K562 (cell line): ENCODE data around the gene CCT4. TPM values are rescaled to one million over a fixed set of nuclear protein-coding genes. Genes with fewer than 3 reads are reported as not detected.

ENCODE experiments used
- ATAC-seq: fragments of 200-7000 bp; cut with Tn5 transposase; 3 replicates; pipeline ENCODE4 v1.9.1; 2020; ENCODE audit warnings: moderate library complexity
- BruUV-seq: library from RNA; stranded (reverse); fragments of 400-500 nt; replicated peaks from 2 replicates; lab custom pipeline; 2021; lab: Mats Ljungman, UMichigan
- CTCF ChIA-PET: fragments of 300-600 bp; formaldehyde crosslinking; extraction: SDS; loops from one replicate; lab custom pipeline; 2021; ENCODE audit warnings: low intra/inter-chr PET ratio; lab: Yijun Ruan, JAX
- POLR2A ChIA-PET: fragments of 300-600, 350-650 bp; sonication (Branson Sonifier 250); formaldehyde crosslinking; extraction: SDS; loops from one replicate; lab custom pipeline; 2021; ENCODE audit warnings: antibody characterized with exemption, inconsistent platforms; lab: Yijun Ruan, JAX
- DNase-seq, 4 experiments: peaks; one replicate each; pipeline versions ENCODE4 v3.0.0 to v3.0.0-alpha.2; 2011 to 2018; ENCODE audit warnings: low spot score in 3 of 4, mixed read lengths in 3 of 4; ENCODE audit errors: extremely low read depth in 1 of 4
- FAIRE-seq: peaks from 2 replicates; lab custom pipeline; 2011; peaks lifted over from hg19 to GRCh38; lab: Jason Lieb, UNC
- H2AFZ ChIP-seq: 2 replicates; pipeline ENCODE4 v1.6.0; 2011; ENCODE audit warnings: low read depth, low read length, control low read depth, inconsistent platforms
- H3K27ac ChIP-seq: fragments of 200-600 bp; 3 replicates; pipeline ENCODE4 v1.8.0; 2011; ENCODE audit warnings: low read depth, mild to moderate bottlenecking, control low read depth, inconsistent platforms, low read length, moderate library complexity, mixed read lengths; ENCODE audit errors: extremely low read depth
- H3K27me3 ChIP-seq, 2 experiments: fragments of 300-600 bp in 1 of 2; 2 replicates in 1 of 2; 3 replicates in 1 of 2; pipeline versions ENCODE4 v1.6.0 to v1.8.0; 2011; ENCODE audit warnings: inconsistent platforms in 2 of 2, low read length in 2 of 2, mild to moderate bottlenecking in 1 of 2, mixed read lengths in 1 of 2, moderate library complexity in 1 of 2; ENCODE audit not compliant: control insufficient read depth in 2 of 2, insufficient read depth in 2 of 2
- H3K36me3 ChIP-seq: fragments of 300-600 bp; 3 replicates; pipeline ENCODE4 v1.8.0; 2011; ENCODE audit warnings: mild to moderate bottlenecking, low read length, inconsistent platforms; ENCODE audit not compliant: control insufficient read depth, insufficient read depth
- H3K4me1 ChIP-seq, 2 experiments: fragments of 200-600 bp in 1 of 2; replicated peaks in 1 of 2; 2 replicates in 1 of 2; 3 replicates in 1 of 2; pipeline versions ENCODE4 v1.5.1 to v1.8.0; 2011; ENCODE audit warnings: inconsistent platforms in 2 of 2, low read length in 2 of 2, mild to moderate bottlenecking in 1 of 2, mixed read lengths in 1 of 2, moderate library complexity in 1 of 2; ENCODE audit not compliant: control insufficient read depth in 2 of 2, insufficient read depth in 2 of 2
- H3K4me2 ChIP-seq: 2 replicates; pipeline ENCODE4 v1.6.1; 2011; ENCODE audit warnings: low read length, control low read depth, inconsistent platforms, mixed read lengths; ENCODE audit not compliant: insufficient read depth
- H3K4me3 ChIP-seq: fragments of 200-600 bp; sonication (generic), shearing (Covaris generic); 2 replicates; pipeline ENCODE4 v1.5.1; 2016; ENCODE audit warnings: control low read depth, inconsistent platforms
- H3K79me2 ChIP-seq: fragments of 200-600 bp; 3 replicates; pipeline ENCODE4 v1.8.0; 2011; ENCODE audit warnings: low read length, inconsistent platforms; ENCODE audit not compliant: control insufficient read depth, insufficient read depth
- H3K9ac ChIP-seq, 2 experiments: 2 replicates each; pipeline versions ENCODE4 v1.6.0 to v1.6.1; 2011; ENCODE audit warnings: low read depth in 2 of 2, low read length in 2 of 2, control low read depth in 1 of 2, inconsistent platforms in 1 of 2, mild to moderate bottlenecking in 1 of 2, mixed read lengths in 1 of 2; ENCODE audit not compliant: insufficient read depth in 1 of 2
- H3K9me1 ChIP-seq: one replicate; pipeline ENCODE4 v1.6.0; 2011; ENCODE audit warnings: inconsistent platforms, mild to moderate bottlenecking, low read length, moderate library complexity; ENCODE audit not compliant: control insufficient read depth, insufficient read depth
- H3K9me3 ChIP-seq: replicated peaks from 2 replicates; pipeline ENCODE4 v1.5.1; 2011; ENCODE audit warnings: low read depth, low read length, inconsistent platforms; ENCODE audit not compliant: control insufficient read depth, insufficient read depth
- H4K20me1 ChIP-seq: replicated peaks from 2 replicates; pipeline ENCODE4 v1.6.1; 2011; ENCODE audit warnings: low read length, inconsistent platforms, mixed read lengths; ENCODE audit not compliant: control insufficient read depth, insufficient read depth
- FOXA3 ChIP-seq, 2 experiments: fragments of 450-650 bp in 1 of 2; sonication (generic) in 1 of 2; formaldehyde crosslinking; IDR thresholded peaks in 1 of 2; conservative IDR thresholded peaks in 1 of 2; 2 replicates each; pipeline versions ENCODE4 v1.4.0 to v1.8.0; 2020 to 2022; ENCODE audit warnings: mild to moderate bottlenecking in 2 of 2, missing genetic modification reagents in 1 of 2
- GMEB1 ChIP-seq: fragments of 250-450 bp; sonication (Bioruptor Pico); IDR thresholded peaks from 2 replicates; pipeline ENCODE4 v1.4.0; 2020; ENCODE audit warnings: mild to moderate bottlenecking
- RFX1 ChIP-seq: fragments of 450-650 bp; IDR thresholded peaks from 2 replicates; pipeline ENCODE4 v1.6.1; 2016; ENCODE audit warnings: mild to moderate bottlenecking, moderate library complexity
- ZFP36 ChIP-seq: fragments of 150-350 bp; IDR thresholded peaks from 2 replicates; pipeline ENCODE4 v1.6.1; 2018; ENCODE audit warnings: low read length, low read depth; ENCODE audit not compliant: partially characterized antibody
- ZNF280B ChIP-seq: fragments of 250-450 bp; sonication (Bioruptor Pico); IDR thresholded peaks from 2 replicates; pipeline ENCODE4 v1.5.1; 2021; ENCODE audit warnings: mild to moderate bottlenecking
- ZZZ3 ChIP-seq: fragments of 450-650 bp; IDR thresholded peaks from 2 replicates; pipeline ENCODE4 v1.6.1; 2016; ENCODE audit warnings: antibody characterized with exemption, mild to moderate bottlenecking, moderate library complexity
- WGBS: fragments of 100-300 bp; shearing (Covaris generic); methylation state at CpG from one replicate; pipeline ENCODE4 v1.1.6; 2016; ENCODE audit warnings: low coverage, mixed read lengths; ENCODE audit not compliant: insufficient coverage; ENCODE audit errors: missing lambda C conversion rate; 5-methylcytosine and 5-hydroxymethylcytosine counted together
- in situ Hi-C: fragments of 300-500 bp; cut with MboI; formaldehyde crosslinking; loops from 4 replicates; pipeline ENCODE4 v1.15.0; 2018; ENCODE audit warnings: inconsistent platforms, mixed read lengths
- intact Hi-C: fragments of 100-400 bp; cut with micrococcal nuclease; formaldehyde crosslinking; loops from 2 replicates; pipeline ENCODE4 v1.14.2; 2022
- polyA plus RNA-seq, 8 experiments: library from polyadenylated mRNA; depleted of rRNA in 4 of 8; stranded (reverse) in 5 of 8; unstranded in 3 of 8; fragments of >200 nt; fragmentation: Nextera tagmentation in 2 of 8; fragmentation: Illumina TruSeq in 1 of 8; extraction: Ambion mirVana in 2 of 8; extraction: Trizol in 1 of 8; gene quantifications; 2 replicates each; pipeline versions ENCODE4 v1.2.1 to v1.2.3, GENCODE V29; 2011 to 2014; ENCODE audit warnings: inconsistent platforms in 1 of 8, missing spikeins in 1 of 8
- total RNA-seq, 7 experiments: library from RNA; depleted of rRNA in 6 of 7; stranded (reverse); fragments of >200 nt in 6 of 7; fragmentation: Illumina TruSeq in 2 of 7; extraction: Trizol in 2 of 7; gene quantifications; 2 replicates each; pipeline versions ENCODE4 v1.2.1 to v1.2.3, GENCODE V29; 2011 to 2021; ENCODE audit warnings: low replicate concordance in 1 of 7

CCT4 gene
- total and polyA plus RNA-seq, 9 of the 15 experiments (the other 6 are each of a cell fraction or from before 2014, with no cell fraction given): 101 to 368 (median 303) TPM

- in situ Hi-C loops: no loop called here
- no peaks in the 10 kb centered on the region for H3K9me3 ChIP-seq
- FAIRE-seq (no peak), DNase-seq (no peak), ATAC-seq (no peak)
- H3K4me2 ChIP-seq: no peak overlapping the region
- H3K9me1 ChIP-seq: no peaks in the 10 kb centered on the region
- intact Hi-C loops: loop anchor here (10.0 kb wide), 1 partner anchor 765 kb away; no protein-coding TSS in a partner anchor
- ChIA-PET CTCF (no interaction called here), POLR2A (no interaction called here)
- H3K4me1 ChIP-seq: peaks cover 0 to under 1% of the 10 kb centered on the region in 2 experiments; a peak in 2 of 5 replicates
- H3K27me3 ChIP-seq: no peaks in the 10 kb centered on the region
- H2AFZ ChIP-seq: no peak overlapping the region
- no TSS peak for BruUV-seq
- no peak overlapping the region for H3K4me3 ChIP-seq
- H3K27ac ChIP-seq: no peak overlapping the region
- no peaks in the 10 kb centered on the region for H4K20me1 ChIP-seq
- 0% methylated on average over 1 of the region's 1 CpG for WGBS
- no peak for TF ChIP-seq ZFP36
- TF ChIP-seq RFX1: no peak
- no peak for TF ChIP-seq ZNF280B (CRISPR knock-in tag)
- TF ChIP-seq FOXA3 (CRISPR knock-in tag; conservative IDR thresholded peaks at IDR 0.05 in 1 of 2, IDR thresholded peaks at IDR 0.05 in 1 of 2): no peak
- TF ChIP-seq ZZZ3: no peak
- no peak for TF ChIP-seq GMEB1 (CRISPR knock-in tag)
- no peak overlapping the region for H3K9ac ChIP-seq
- no peaks in the 10 kb centered on the region for H3K36me3 ChIP-seq
- no peaks in the 10 kb centered on the region for H3K79me2 ChIP-seq
These were observed 11.8 kb upstream of the CCT4 start for GRCh38 chr2:61900281-61900680.
